Endodermal cell (in vitro differentiated cells): Measurements from ENCODE around the gene XXYLT1. TPM values are rescaled to one million over a fixed set of nuclear protein-coding genes. Genes with fewer than 3 reads are reported as not detected.

Experiments used
- DNase-seq: peaks from one replicate; pipeline ENCODE4 v3.0.0-alpha.2; 2017
- H3K27ac ChIP-seq: 2 replicates; pipeline ENCODE4 v1.5.1; 2013; ENCODE audit warnings: mild to moderate bottlenecking, low read depth, low read length, moderate library complexity
- H3K27me3 ChIP-seq: 2 replicates; pipeline ENCODE4 v1.6.1; 2013; ENCODE audit warnings: mild to moderate bottlenecking, low read length, moderate library complexity; ENCODE audit not compliant: insufficient read depth, control insufficient read depth, poor library complexity, severe bottlenecking
- H3K36me3 ChIP-seq: 2 replicates; pipeline ENCODE4 v1.7.0; 2013; ENCODE audit warnings: mild to moderate bottlenecking, low read length, moderate library complexity; ENCODE audit not compliant: control insufficient read depth, insufficient read depth
- H3K4me1 ChIP-seq: one replicate; pipeline ENCODE4 v1.7.0; 2013; ENCODE audit warnings: low read length; ENCODE audit not compliant: control insufficient read depth, insufficient read depth
- H3K4me3 ChIP-seq: 2 replicates; pipeline ENCODE4 v1.5.1; 2013; ENCODE audit warnings: mild to moderate bottlenecking, low read length, moderate library complexity
- H3K9ac ChIP-seq: 2 replicates; pipeline ENCODE4 v1.6.1; 2013; ENCODE audit warnings: mild to moderate bottlenecking, low read length, moderate library complexity; ENCODE audit not compliant: poor library complexity, severe bottlenecking; ENCODE audit errors: extremely low read depth
- H3K9me3 ChIP-seq: 2 replicates; pipeline ENCODE4 v1.6.1; 2013; ENCODE audit warnings: mild to moderate bottlenecking, low read length, moderate library complexity; ENCODE audit not compliant: control insufficient read depth
- H3K27ac Mint-ChIP-seq: 2 replicates; pipeline ENCODE4 v1.8.0; 2020; ENCODE audit warnings: mixed read lengths
- H3K27me3 Mint-ChIP-seq: 2 replicates; pipeline ENCODE4 v1.8.0; 2021; ENCODE audit warnings: mild to moderate bottlenecking, mixed read lengths; ENCODE audit not compliant: insufficient read depth
- H3K36me3 Mint-ChIP-seq: 2 replicates; pipeline ENCODE4 v1.8.0; 2020; ENCODE audit warnings: low read depth, mixed read lengths
- H3K4me1 Mint-ChIP-seq: 2 replicates; pipeline ENCODE4 v1.8.0; 2020; ENCODE audit warnings: mixed read lengths
- H3K4me3 Mint-ChIP-seq: 2 replicates; pipeline ENCODE4 v1.8.0; 2020; ENCODE audit warnings: mild to moderate bottlenecking, moderate library complexity, mixed read lengths
- H3K9me3 Mint-ChIP-seq: 2 replicates; pipeline ENCODE4 v1.8.0; 2020; ENCODE audit warnings: mild to moderate bottlenecking, mixed read lengths
- CTCF ChIP-seq: fragments of 200-600 bp; sonication (generic); conservative IDR thresholded peaks from 2 replicates; pipeline ENCODE4 v1.5.0; 2021; ENCODE audit warnings: antibody characterized with exemption, mild to moderate bottlenecking
- WGBS, 2 experiments: methylation state at CpG; one replicate each; pipeline versions ENCODE4 v1.1.5 to v1.1.7; 2013; ENCODE audit warnings: missing lambda C conversion rate in 2 of 2, mixed read lengths in 1 of 2; ENCODE audit not compliant: insufficient coverage in 1 of 2, insufficient read length in 1 of 2; 5-methylcytosine and 5-hydroxymethylcytosine counted together
- total RNA-seq, 2 donors: library from RNA; stranded (reverse); fragmentation: NEBNext Ultra II Directional in 1 of 2; extraction: Animal tissue kit (Norgen Biotek cat#: 25700) in 1 of 2; gene quantifications; 2 replicates in 1 of 2; 3 replicates in 1 of 2; pipeline ENCODE4 v1.2.1, GENCODE V29; 2021

Gene XXYLT1
- total RNA-seq, 2 donors from 2014 or later = 35.5 to 38.3 TPM

DNA sequence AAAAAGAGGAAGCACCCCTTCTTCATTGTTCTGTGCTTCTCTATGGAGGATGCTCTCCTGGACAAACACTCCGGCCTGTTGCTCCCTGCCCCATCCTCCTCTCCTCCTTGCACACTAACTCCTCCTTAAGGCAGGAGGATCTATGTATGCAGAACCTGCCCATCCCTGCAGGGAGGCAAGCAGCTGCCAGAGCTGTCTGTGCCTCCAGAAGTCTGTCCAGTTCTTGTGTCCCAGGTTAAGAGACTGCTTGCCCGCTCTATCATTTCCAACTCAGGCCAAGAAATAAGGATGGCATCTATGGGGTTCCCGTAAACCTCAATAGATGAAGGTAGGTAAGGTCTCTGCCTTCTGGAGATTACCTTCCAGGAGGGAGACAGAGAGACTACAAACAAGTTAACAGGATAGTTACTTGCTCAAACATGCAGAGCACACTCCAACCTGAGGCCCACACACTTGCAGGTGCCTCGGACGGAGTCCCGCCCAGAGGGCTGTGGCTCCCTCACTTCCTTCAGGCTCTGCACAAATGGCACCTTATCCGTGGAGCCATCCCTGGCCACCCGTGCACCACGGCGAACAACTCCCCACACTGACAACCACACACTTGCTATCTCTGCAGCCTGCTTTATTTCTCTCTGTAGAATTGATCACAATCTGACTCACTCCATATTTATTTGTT is 6.9 kb downstream of the XXYLT1 start:
- no peak overlapping the region for H3K4me3 Mint-ChIP-seq
- 93 to 96% methylated on average over 7 to 10 of the region's 10 CpGs for WGBS, 2 experiments

DNA sequence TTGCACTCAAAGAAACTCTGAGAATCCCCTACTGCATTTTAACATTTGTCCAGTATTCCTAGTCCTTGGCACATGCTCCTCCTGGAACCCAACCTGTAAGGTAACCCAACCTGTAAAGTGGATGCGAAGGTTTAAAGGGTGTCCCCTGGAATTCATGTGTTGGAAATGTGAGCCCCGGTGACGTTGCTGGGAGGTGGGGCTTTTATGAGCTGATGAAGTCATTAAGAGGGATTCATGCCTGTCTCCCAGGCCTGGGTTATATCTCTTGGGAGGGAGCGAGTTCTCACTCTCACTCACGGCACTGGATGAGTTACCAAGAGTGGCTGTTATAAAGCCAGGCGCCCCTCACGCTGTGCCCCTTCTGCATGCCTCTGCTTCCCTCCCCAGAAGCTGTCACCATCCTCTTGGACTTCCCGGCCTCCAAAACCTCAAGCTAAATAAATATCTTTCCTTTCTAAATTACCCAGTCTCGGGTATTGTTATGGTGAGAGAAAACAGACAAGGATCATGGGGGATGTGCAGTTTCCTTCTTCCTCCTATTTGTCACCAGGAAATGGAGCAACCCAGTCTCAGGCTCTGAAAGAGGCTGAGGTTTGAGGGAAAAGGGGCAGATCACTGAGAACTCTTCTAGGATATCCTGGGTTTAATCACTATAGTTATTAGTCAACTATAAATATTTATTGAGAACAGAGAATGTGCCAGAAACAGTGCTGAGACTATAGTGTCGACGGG is 7.6 kb downstream of the XXYLT1 start:
- H3K4me3 Mint-ChIP-seq = no peak overlapping the region
- no peaks in the 10 kb centered on the region for H3K27me3 ChIP-seq
- DNase-seq = no peak
- no peaks in the 10 kb centered on the region for H3K9me3 Mint-ChIP-seq
- no peak overlapping the region for H3K9ac ChIP-seq
- no peaks in the 10 kb centered on the region for H3K27me3 Mint-ChIP-seq
- peaks cover 27% of the 10 kb centered on the region for H3K36me3 ChIP-seq
- H3K4me1 Mint-ChIP-seq = peaks cover 15% of the 10 kb centered on the region
- 88 to 94% methylated on average over 5 to 11 of the region's 11 CpGs for WGBS, 2 experiments
- H3K27ac Mint-ChIP-seq = no peak overlapping the region
- peaks cover 8% of the 10 kb centered on the region for H3K4me1 ChIP-seq
- H3K27ac ChIP-seq = no peak overlapping the region
- no peaks in the 10 kb centered on the region for H3K9me3 ChIP-seq
- H3K36me3 Mint-ChIP-seq = peaks cover 35% of the 10 kb centered on the region
- TF ChIP-seq CTCF = no peak
- no peak overlapping the region for H3K4me3 ChIP-seq

More for the DNA sequence above, 6.9 kb downstream of the XXYLT1 start:
- Mint-ChIP-seq H3K36me3 (peaks cover 40% of the 10 kb centered on the region), H3K27me3 (no peaks in the 10 kb centered on the region), H3K9me3 (no peaks in the 10 kb centered on the region), H3K27ac (no peak overlapping the region), H3K4me1 (peaks cover 12% of the 10 kb centered on the region)
- H3K9me3 ChIP-seq = no peaks in the 10 kb centered on the region
- H3K4me1 ChIP-seq = peaks cover 4% of the 10 kb centered on the region
- peaks cover 33% of the 10 kb centered on the region for H3K36me3 ChIP-seq
- H3K4me3 ChIP-seq = no peak overlapping the region
- DNase-seq = no peak
- H3K9ac ChIP-seq = no peak overlapping the region
- no peak overlapping the region for H3K27ac ChIP-seq
- no peak for TF ChIP-seq CTCF
- H3K27me3 ChIP-seq = no peaks in the 10 kb centered on the region

- DNase-seq = no peak
- Mint-ChIP-seq H3K4me1 (peaks cover 19% of the 10 kb centered on the region), H3K27ac (no peak overlapping the region), H3K36me3 (peaks cover 25% of the 10 kb centered on the region), H3K9me3 (no peaks in the 10 kb centered on the region), H3K27me3 (no peaks in the 10 kb centered on the region), H3K4me3 (no peak overlapping the region)
- Histone ChIP-seq H3K27ac (no peak overlapping the region), H3K4me1 (peaks cover 8% of the 10 kb centered on the region), H3K9me3 (no peaks in the 10 kb centered on the region), H3K36me3 (peaks cover 16% of the 10 kb centered on the region), H3K4me3 (no peak overlapping the region), H3K9ac (no peak overlapping the region), H3K27me3 (no peaks in the 10 kb centered on the region)
- 91 to 100% methylated on average over 2 of the region's 2 CpGs for WGBS, 2 experiments
- no peak for TF ChIP-seq CTCF
These were observed 9.0 kb downstream of the XXYLT1 start for GRCh38 chr3:195261925-195262324.
